ENCODE measurements around the gene JOSD2.
A peak's percentile ranks its signal among the peaks of the same experiment; 100 is the strongest.

JOSD2 gene

GRCh38 chr19:50511069-50511822 is at the start of gene JOSD2:
Gene JOSD2, minus strand, starts transcription at chr19:50511191. Its CDS starts 760 bp downstream, at chr19:50510431.
- peak; percentile 98 for DNase-seq (ENCODE audit: low spot score)

- no peak for DNase-seq (ENCODE audit: low spot score)
Observed at GRCh38 chr19:50559636-50560035, 48.6 kb upstream of the JOSD2 start.

DNA sequence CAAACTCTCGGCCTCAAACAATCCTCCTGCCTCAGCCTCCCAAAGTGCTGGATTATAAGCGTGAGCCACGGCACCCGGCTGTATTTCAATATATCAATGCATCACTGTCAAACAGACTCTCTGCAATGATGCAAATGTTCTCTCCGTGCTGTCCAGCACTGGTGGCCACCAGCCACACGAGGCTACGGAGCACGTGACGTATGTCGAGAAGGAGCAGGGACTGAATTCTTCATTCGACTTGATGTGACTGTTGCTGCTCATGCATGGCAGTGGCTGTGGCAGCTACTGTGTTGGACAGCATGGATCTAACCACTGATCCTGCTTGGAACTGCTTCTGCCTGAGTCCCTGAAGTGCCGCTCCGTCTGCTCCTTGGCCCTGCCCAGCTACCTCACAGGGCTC is 47.5 kb upstream of the JOSD2 start:
- DNase-seq (ENCODE audit: low spot score): no peak

DNA sequence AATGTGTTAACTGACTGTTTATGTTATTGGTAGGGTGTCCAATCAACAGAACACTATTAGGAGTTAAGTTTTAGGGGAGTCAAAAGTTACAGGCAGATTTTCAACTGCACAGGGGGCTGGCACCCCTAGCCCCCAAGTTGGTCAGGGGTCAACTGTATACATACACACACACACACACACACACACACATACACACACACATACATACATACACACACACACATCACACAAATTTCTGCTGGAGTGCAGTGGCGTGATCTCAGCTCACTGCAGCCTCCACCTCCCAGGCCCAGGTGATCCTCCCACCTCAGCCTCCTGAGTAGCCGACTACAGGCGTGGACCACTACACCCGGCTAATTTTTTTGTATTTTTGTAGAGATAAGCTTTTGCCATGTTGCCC is 47.0 kb upstream of the JOSD2 start:
- DNase-seq (ENCODE audit: low spot score): no peak

DNA sequence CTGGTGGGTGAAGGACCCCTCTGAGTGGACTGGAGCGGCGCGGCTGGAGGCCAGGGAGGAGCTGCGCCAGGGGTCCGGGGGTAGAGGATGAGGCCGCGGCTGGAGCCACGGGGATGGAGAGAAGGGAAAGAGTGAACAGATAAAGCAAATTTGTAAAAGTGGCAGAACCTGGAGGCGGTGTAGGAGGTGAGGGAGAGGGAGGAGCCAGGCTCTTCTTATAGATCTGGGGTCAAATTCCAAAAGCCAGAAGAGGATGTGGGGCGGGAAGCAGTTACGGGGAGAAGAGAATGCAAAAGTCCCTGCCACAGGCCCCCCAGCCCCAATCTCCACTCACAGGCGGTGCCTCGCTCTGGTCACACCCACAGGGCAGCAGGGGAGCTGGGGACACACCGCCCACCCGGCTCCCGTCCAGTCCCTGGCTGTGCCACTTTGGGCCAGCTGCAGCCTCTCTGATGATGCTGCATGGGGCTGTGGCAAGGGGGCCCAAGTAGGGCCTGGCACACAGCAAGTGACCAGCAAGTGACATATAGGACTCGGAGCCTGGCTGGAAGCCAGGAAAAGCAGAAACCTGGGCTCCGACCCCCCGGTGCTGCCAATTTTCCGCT is 46.1 kb upstream of the JOSD2 start:
- no peak for DNase-seq (ENCODE audit: low spot score)

DNA sequence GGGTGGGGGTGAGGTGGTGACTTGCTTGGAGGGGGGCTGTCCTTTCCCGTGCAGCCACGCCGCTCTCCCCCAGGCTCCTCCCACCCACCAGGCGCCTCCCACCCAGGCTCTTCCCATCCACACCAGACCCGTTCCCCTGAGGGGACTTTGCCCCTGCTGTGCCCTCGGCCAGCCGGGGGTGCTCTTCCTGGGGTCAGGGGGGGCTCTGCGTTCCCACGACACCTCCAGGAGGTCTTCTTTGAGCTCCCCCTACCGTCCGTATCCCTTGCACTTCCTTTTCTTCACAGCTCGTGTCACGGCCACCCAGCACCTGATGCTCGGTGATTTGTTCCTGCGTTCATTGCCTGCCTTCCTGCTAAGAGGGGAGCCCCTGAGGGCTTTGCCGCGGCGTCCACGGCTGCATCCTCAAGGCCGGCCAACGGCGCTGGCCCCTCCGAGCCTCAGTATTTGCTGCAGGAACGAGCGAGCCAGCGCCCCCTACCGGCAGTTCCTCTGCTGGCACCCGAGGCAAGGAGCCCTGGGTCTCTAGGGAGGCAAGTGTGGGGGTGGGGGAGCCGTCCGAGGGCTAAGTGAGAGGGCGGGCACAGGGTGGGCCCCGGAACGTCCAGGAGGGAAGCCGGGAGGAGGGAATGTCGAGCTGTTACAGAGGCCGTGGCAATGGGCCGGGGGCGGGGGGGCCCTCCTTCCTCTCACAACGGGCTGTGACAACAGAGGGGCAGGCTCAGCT is 45.5 kb upstream of the JOSD2 start:
- DNase-seq (ENCODE audit: low spot score): peak; percentile 60

DNA sequence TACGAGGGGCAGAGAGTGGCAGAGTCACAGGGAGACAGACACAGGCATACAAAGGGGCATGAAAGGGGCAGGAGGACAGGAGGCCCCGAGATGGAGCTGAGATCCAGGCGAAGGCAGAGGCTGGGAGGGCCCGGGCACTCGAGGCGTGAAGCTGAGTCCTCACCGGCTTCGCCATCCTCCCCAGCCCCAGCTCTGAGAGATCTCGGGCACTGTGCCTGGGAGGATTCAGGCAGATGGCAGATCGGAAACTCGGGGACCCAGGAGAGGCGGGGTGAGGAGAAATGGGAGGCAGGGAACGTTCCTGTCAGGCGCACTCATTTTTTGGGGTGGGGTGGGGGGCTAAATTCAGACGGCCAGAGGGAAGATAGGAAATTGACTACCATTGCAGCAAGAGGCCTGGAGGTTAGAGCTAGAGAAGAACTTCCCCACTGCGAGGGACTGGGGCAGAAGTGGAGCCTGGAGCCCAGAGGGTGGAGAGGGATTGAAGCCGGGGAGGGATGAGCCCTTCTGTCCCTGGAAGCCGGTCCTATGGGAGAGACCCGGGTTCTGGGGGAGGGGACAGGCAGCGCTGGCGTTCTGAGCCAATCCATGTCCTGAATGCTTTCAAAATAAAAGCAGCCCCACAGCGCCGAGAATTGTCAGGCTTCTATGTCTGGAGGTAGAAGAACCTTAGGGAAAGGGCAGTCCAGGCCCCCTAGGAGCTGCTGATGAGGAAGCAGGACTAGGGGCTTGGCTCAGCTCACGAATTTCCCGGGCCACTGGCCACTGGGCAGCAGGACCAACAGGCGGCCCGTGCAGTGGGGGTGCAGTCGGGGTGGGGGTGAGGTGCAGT is 44.7 kb upstream of the JOSD2 start:
- no peak for DNase-seq (ENCODE audit: low spot score)

- no peak for DNase-seq (ENCODE audit: low spot score)
Observed at GRCh38 chr19:50555033-50555432, 44.0 kb upstream of the JOSD2 start.

DNA sequence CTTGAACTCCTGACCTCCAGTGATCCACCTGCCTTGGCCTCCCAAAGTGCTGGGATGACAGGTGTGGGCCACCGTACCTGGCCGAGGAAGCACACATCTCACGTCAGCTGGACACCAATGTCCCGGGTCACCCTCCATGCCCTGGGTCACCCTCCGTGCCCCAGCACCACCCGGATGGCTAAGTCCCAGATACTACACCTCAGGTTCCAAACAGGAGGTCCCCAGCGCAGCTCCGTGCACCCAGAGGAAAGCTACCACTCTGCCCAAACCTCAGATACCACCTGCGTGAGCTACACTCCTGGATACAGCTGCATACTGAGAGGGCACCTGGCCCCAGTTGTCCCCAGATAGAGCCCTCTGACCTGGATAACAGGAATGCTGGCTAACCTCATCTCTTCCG is 43.2 kb upstream of the JOSD2 start:
- DNase-seq (ENCODE audit: low spot score): no peak

DNA sequence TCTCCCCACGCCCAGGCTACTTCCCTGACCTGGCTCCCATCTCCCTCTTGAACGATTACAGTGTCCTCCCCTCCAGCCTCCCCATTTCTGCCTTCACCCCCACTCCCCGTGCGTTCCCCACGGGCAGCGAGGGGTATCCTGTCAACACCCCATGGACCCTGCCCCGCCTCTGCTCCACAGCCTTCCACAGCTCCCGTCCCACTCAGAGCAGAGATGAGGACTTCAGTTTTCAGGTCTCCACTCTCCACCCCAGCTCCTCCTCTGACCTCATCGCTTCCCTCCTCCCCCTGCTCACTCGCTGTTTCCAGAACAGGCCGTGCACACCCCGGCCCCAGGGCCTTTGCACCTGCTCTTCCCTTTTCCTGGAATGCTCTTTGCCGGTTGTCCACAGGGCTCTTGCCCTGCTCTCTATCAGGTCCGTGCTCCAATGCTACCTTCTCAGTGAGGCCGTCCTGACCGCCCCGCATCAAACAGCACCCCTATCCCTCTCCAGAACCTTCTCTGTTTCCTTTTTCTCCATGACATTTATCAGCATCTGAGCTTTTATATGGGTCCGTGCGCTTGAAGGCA is 42.2 kb upstream of the JOSD2 start:
- DNase-seq (ENCODE audit: low spot score): no peak

GRCh38 chr19:50552540-50552939 is 41.5 kb upstream of the JOSD2 start:
- DNase-seq (ENCODE audit: low spot score): no peak

GRCh38 chr19:50551715-50552187 is 40.8 kb upstream of the JOSD2 start:
- DNase-seq (ENCODE audit: low spot score): no peak

DNA sequence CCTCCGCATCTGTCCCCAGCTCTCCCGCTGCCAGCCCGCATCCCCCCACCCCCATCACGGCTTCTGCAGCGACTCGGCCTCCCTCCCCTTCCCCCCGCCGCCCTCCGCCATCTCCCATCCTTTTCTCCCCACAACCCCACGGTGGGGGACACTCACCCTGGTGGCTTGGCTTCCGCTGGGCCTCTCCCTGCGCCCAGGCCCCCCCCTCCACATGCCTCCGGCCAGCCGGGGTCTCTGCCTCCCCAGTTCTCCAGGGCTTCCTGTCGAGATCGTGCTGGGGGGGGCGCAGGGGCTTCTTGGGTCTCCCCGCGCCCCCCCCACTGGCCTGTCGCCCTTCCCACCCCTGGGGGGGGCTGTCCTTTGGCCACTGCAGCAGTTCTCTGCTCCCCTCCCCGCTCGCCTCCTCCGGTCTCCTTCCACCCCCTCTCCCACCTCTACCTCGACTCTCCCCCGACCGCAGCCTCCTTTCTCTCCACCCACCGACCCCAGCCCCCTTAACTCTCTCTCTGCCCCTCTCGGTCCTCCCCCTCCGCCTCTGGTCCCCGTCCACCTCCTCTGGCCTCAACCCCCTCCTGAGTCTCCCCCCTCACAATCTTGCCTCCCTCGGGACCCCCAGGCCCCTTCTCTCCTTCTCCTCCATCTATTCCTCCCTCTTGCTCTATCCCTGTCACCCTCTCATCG is 40.2 kb upstream of the JOSD2 start:
- DNase-seq (ENCODE audit: low spot score): no peak

- no peak for DNase-seq (ENCODE audit: low spot score)
Observed at GRCh38 chr19:50550594-50550966, 39.6 kb upstream of the JOSD2 start.

- no peak for DNase-seq (ENCODE audit: low spot score)
Observed at GRCh38 chr19:50549927-50550593, 39.1 kb upstream of the JOSD2 start.

DNA sequence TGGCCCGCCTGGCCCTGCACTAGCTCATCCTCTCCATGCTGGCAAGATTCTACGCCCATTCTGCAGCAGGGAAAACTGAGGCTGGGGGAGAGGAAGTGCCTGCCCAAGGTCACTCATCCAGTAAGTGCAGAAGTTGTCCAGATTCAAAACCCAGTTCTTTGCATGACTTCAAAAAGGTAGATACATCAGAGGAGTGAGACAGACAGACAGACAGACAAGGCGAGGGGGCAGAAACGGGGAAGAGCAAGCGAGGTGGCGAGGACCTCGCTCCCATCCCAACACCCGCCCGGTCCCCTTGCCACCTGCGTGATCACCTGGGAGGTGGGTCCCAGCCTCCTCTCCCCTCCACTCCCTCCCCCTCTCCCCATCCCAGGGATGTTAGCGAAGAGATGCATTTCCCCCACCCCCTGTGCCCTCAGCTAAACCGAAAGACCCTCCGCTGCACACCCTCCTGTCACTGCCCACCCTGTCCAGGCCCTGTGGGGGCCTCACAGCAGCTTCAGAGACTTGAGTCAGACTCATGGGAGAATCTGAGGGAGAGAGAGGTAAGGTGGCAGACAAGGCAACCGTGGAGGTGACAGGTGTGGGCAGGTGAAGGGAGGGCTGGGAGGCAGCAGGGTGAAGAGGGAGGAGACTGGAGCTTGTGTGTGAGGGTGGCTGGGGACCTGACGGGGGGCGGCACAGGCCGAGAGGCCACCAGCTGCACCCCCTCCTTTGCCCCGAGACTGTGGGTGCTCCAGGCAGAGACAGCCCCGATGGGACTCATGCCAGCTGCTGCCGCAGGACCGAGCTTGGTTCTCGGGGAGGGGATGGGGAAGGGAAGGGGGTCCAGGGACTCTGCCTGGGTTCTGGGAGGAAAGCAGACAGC is 38.3 kb upstream of the JOSD2 start:
- DNase-seq (ENCODE audit: low spot score): no peak

GRCh38 chr19:50548191-50549058 is 37.4 kb upstream of the JOSD2 start:
- no peak for DNase-seq (ENCODE audit: low spot score)

DNA sequence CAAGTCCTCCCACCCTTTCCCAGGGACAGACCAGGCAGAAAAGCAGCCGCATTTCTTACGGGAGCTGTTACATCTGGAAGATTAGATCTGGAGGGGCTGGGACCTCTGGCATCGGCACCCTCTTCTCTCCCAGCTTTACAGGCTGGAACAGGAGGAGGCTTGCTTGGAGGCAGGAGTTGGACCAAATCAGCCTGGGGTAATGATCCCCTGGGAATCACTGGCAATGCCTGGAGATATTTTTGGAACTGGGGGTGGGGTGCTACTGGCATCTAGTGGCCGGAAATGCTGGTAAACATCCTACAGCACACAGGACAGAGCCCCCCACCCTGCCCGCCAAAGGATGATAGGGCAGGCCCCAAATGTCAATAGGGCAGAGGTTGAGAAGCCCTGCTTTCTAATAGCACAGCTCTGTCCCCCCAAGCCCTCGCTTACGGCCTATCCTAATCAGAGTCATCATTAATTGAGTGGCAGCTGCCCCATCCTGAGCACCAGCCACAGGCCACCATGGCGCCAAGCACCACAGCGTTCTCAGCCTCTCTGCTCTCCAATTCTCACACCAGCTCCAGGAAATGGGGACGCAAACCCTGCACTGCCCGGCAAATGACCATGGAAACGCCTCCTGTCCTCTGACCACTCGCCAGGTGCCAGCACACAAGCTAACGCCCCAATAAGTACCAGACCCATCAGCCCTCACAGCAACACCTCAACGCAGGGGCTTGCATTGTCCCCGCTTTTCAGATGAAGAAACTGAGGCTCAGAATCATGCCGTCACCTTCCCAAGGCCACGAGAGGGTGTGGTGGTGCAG is 36.6 kb upstream of the JOSD2 start:
- DNase-seq (ENCODE audit: low spot score): no peak
